HepG2 (cell line): ENCODE results near the gene PTPRCAP. TPM values are rescaled to one million over a fixed set of nuclear protein-coding genes. Genes with fewer than 3 reads are reported as not detected.

Experiments
- AKNA ChIP-seq: sonication (generic); formaldehyde crosslinking; IDR thresholded peaks from 2 replicates; pipeline ENCODE4 v1.4.0; 2020; ENCODE audit warnings: missing genetic modification reagents, borderline replicate concordance
- DBP ChIP-seq: sonication (generic); formaldehyde crosslinking; IDR thresholded peaks from 2 replicates; pipeline ENCODE4 v1.4.0; 2020; ENCODE audit warnings: missing genetic modification reagents; ENCODE audit errors: not compliant biosample characterization
- GATAD2A ChIP-seq: IDR thresholded peaks from 2 replicates; pipeline ENCODE4 v1.6.1; 2016
- POLR2AphosphoS2 ChIP-seq: IDR thresholded peaks from 2 replicates; pipeline ENCODE4 v1.6.1; 2011; ENCODE audit warnings: low read depth, low read length, improper control_type of control experiment
- RXRA ChIP-seq: sonication (generic); formaldehyde crosslinking; IDR thresholded peaks from 2 replicates; pipeline ENCODE4 v1.5.1; 2020; ENCODE audit warnings: missing genetic modification reagents
- SALL1 ChIP-seq: sonication (generic); formaldehyde crosslinking; IDR thresholded peaks from 2 replicates; pipeline ENCODE4 v1.8.0; 2022; ENCODE audit warnings: mild to moderate bottlenecking, missing genetic modification reagents
- TCF12 ChIP-seq, 2 experiments: fragments of 450-650 bp in 1 of 2; sonication (generic) in 1 of 2; formaldehyde crosslinking in 1 of 2; IDR thresholded peaks; 2 replicates each; pipeline versions ENCODE4 v1.6.1 to v1.8.0; 2017 to 2022; ENCODE audit warnings: antibody characterized with exemption in 1 of 2, mild to moderate bottlenecking in 1 of 2, missing genetic modification reagents in 1 of 2, moderate library complexity in 1 of 2
- ZNF264 ChIP-seq: sonication (generic); formaldehyde crosslinking; IDR thresholded peaks from 2 replicates; pipeline ENCODE4 v1.4.0; 2020; ENCODE audit warnings: missing genetic modification reagents
- ZNF484 ChIP-seq: sonication (generic); formaldehyde crosslinking; IDR thresholded peaks from 2 replicates; pipeline ENCODE4 v1.5.1; 2020; ENCODE audit warnings: mild to moderate bottlenecking, low read depth, missing genetic modification reagents, borderline replicate concordance
- ZNF577 ChIP-seq: sonication (generic); formaldehyde crosslinking; IDR thresholded peaks from 2 replicates; pipeline ENCODE4 v1.4.0; 2020; ENCODE audit warnings: mild to moderate bottlenecking, low read depth, missing genetic modification reagents, borderline replicate concordance
- ZNF704 ChIP-seq: sonication (generic); formaldehyde crosslinking; IDR thresholded peaks from 2 replicates; pipeline ENCODE4 v1.8.1; 2023; ENCODE audit warnings: mild to moderate bottlenecking, inconsistent platforms, moderate library complexity, missing genetic modification reagents, borderline replicate concordance
- polyA plus RNA-seq, 8 experiments: library from polyadenylated mRNA; depleted of rRNA in 3 of 8; stranded (reverse) in 7 of 8; unstranded in 1 of 8; fragments of >200 nt; fragmentation: Illumina TruSeq in 4 of 8; extraction: Trizol in 4 of 8; gene quantifications; 2 replicates each; pipeline versions ENCODE4 v1.2.1 to v1.2.3, GENCODE V29; 2011 to 2016; ENCODE audit warnings: low read depth in 4 of 8, missing spikeins in 1 of 8, mixed read lengths in 1 of 8; ENCODE audit not compliant: insufficient read depth in 1 of 8
- total RNA-seq, 5 experiments: library from RNA; depleted of rRNA; stranded (reverse); fragments of >200 nt; fragmentation: Illumina TruSeq; extraction: Trizol; gene quantifications; 2 replicates each; pipeline ENCODE4 v1.2.3, GENCODE V29; 2016; ENCODE audit warnings: low read depth in 1 of 5
- TF ChIP-seq, protein P1 (sequence below): sonication (generic); formaldehyde crosslinking; IDR thresholded peaks from 2 replicates; pipeline ENCODE4 v1.4.0; 2020; ENCODE audit warnings: missing genetic modification reagents
- TF ChIP-seq, protein P2 (sequence below): sonication (generic); formaldehyde crosslinking; IDR thresholded peaks from 2 replicates; pipeline ENCODE4 v1.5.0; 2020; ENCODE audit warnings: missing genetic modification reagents, mild to moderate bottlenecking, borderline replicate concordance
- TF ChIP-seq, protein P3 (sequence below): sonication (generic); formaldehyde crosslinking; IDR thresholded peaks from 2 replicates; pipeline ENCODE4 v1.5.0; 2020; ENCODE audit warnings: missing genetic modification reagents
- TF ChIP-seq, protein P4 (sequence below): sonication (generic); formaldehyde crosslinking; IDR thresholded peaks from 2 replicates; pipeline ENCODE4 v1.4.0; 2020; ENCODE audit warnings: missing genetic modification reagents, borderline replicate concordance

Gene PTPRCAP
- total and polyA plus RNA-seq, 2 of the 13 experiments (the other 11 are each of a cell fraction or from before 2014, with no cell fraction given) = 0.60 to 0.70 TPM

GRCh38 chr11:67482827-67483798 lies 45.6 kb upstream of the PTPRCAP start, which contains the start of gene AIP (continued):
- TF ChIP-seq DBP (CRISPR knock-in tag) = peak; percentile 83
- TF ChIP-seq POLR2AphosphoS2 = no peak
- TF ChIP-seq, protein P1, sequence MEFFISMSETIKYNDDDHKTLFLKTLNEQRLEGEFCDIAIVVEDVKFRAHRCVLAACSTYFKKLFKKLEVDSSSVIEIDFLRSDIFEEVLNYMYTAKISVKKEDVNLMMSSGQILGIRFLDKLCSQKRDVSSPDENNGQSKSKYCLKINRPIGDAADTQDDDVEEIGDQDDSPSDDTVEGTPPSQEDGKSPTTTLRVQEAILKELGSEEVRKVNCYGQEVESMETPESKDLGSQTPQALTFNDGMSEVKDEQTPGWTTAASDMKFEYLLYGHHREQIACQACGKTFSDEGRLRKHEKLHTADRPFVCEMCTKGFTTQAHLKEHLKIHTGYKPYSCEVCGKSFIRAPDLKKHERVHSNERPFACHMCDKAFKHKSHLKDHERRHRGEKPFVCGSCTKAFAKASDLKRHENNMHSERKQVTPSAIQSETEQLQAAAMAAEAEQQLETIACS (CRISPR knock-in tag) = no peak; the same call in 1 of the 2 replicates
- peak; percentile 99 for TF ChIP-seq ZNF704 (CRISPR knock-in tag)
- peak; percentile 90; the same call in 1 of the 2 replicates for TF ChIP-seq ZNF264 (CRISPR knock-in tag)
- TF ChIP-seq ZNF577 = no peak
- peak; percentile 97 for TF ChIP-seq SALL1
- TF ChIP-seq, protein P2, sequence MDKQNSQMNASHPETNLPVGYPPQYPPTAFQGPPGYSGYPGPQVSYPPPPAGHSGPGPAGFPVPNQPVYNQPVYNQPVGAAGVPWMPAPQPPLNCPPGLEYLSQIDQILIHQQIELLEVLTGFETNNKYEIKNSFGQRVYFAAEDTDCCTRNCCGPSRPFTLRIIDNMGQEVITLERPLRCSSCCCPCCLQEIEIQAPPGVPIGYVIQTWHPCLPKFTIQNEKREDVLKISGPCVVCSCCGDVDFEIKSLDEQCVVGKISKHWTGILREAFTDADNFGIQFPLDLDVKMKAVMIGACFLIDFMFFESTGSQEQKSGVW (CRISPR knock-in tag) = peak; percentile 79; the same call in 1 of the 2 replicates
- TF ChIP-seq AKNA (CRISPR knock-in tag) = peak; percentile 90; the same call in 1 of the 2 replicates
- TF ChIP-seq, protein P3, sequence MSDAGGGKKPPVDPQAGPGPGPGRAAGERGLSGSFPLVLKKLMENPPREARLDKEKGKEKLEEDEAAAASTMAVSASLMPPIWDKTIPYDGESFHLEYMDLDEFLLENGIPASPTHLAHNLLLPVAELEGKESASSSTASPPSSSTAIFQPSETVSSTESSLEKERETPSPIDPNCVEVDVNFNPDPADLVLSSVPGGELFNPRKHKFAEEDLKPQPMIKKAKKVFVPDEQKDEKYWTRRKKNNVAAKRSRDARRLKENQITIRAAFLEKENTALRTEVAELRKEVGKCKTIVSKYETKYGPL = peak; percentile 77
- no peak for TF ChIP-seq TCF12 (IDR thresholded peaks at IDR 0.05)
- TF ChIP-seq TCF12 (CRISPR knock-in tag; IDR thresholded peaks at IDR 0.05) = no peak; the same call in 1 of the 2 replicates
- TF ChIP-seq, protein P4, sequence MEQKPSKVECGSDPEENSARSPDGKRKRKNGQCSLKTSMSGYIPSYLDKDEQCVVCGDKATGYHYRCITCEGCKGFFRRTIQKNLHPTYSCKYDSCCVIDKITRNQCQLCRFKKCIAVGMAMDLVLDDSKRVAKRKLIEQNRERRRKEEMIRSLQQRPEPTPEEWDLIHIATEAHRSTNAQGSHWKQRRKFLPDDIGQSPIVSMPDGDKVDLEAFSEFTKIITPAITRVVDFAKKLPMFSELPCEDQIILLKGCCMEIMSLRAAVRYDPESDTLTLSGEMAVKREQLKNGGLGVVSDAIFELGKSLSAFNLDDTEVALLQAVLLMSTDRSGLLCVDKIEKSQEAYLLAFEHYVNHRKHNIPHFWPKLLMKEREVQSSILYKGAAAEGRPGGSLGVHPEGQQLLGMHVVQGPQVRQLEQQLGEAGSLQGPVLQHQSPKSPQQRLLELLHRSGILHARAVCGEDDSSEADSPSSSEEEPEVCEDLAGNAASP = no peak
- TF ChIP-seq RXRA (CRISPR knock-in tag) = peak; percentile 91
- TF ChIP-seq GATAD2A (CRISPR knock-in tag) = peak; percentile 59; the same call in 1 of the 2 replicates
- peak; percentile 84; the same call in 1 of the 2 replicates for TF ChIP-seq ZNF484 (CRISPR knock-in tag)
